WTC11 (cell line): ENCODE measurements around the gene HOXD10. TPM values are rescaled to one million over a fixed set of nuclear protein-coding genes. Genes with fewer than 3 reads are reported as not detected.

Experiments used
- ATAC-seq: fragments of 200-7000 bp; cut with Tn5 transposase; 2 replicates; pipeline ENCODE4 v1.10.0; 2021; ENCODE audit warnings: mild to moderate bottlenecking, moderate library complexity
- CTCF ChIA-PET: fragments of 300-600 bp; sonication (Branson Sonifier 250); formaldehyde crosslinking; loops from one replicate; lab custom pipeline; 2021; ENCODE audit warnings: antibody characterized with exemption; lab: Charles Lee
- POLR2A ChIA-PET: fragments of 350-600 bp; sonication (Branson Sonifier 250); formaldehyde crosslinking; loops from one replicate; lab custom pipeline; 2021; ENCODE audit warnings: antibody characterized with exemption; lab: Charles Lee
- DNase-seq: peaks from one replicate; pipeline ENCODE4 v3.0.0; 2021; ENCODE audit warnings: low spot score
- H3K27ac Mint-ChIP-seq: 2 replicates; pipeline ENCODE4 v1.8.0; 2021; ENCODE audit warnings: mixed read lengths
- H3K27me3 Mint-ChIP-seq: 2 replicates; pipeline ENCODE4 v1.8.0; 2021; ENCODE audit warnings: low read depth, mild to moderate bottlenecking, moderate library complexity, mixed read lengths
- H3K36me3 Mint-ChIP-seq: 2 replicates; pipeline ENCODE4 v1.8.0; 2021; ENCODE audit warnings: mixed read lengths
- H3K4me1 Mint-ChIP-seq: 2 replicates; pipeline ENCODE4 v1.8.0; 2022; ENCODE audit warnings: mixed read lengths
- H3K4me3 Mint-ChIP-seq: 2 replicates; pipeline ENCODE4 v1.8.0; 2021; ENCODE audit warnings: mild to moderate bottlenecking, moderate library complexity, mixed read lengths
- H3K9me3 Mint-ChIP-seq: 2 replicates; pipeline ENCODE4 v1.8.0; 2021; ENCODE audit warnings: mixed read lengths
- ATF3 ChIP-seq: sonication (generic); formaldehyde crosslinking; conservative IDR thresholded peaks from 2 replicates; pipeline ENCODE4 v1.8.1; 2022; ENCODE audit warnings: mild to moderate bottlenecking, missing genetic modification reagents
- CDX4 ChIP-seq: fragments of 250-450 bp; sonication (Bioruptor Pico); IDR thresholded peaks from 2 replicates; pipeline ENCODE4 v1.9.0; 2021; ENCODE audit warnings: moderate library complexity, mild to moderate bottlenecking, inconsistent platforms, borderline replicate concordance
- ERG ChIP-seq: fragments of 250-450 bp; sonication (Bioruptor Pico); IDR thresholded peaks from 2 replicates; pipeline ENCODE4 v1.8.0; 2021; ENCODE audit warnings: mild to moderate bottlenecking
- FOXP1 ChIP-seq: sonication (generic); formaldehyde crosslinking; IDR thresholded peaks from 2 replicates; pipeline ENCODE4 v1.8.0; 2022; ENCODE audit warnings: missing genetic modification reagents, mild to moderate bottlenecking, moderate library complexity, borderline replicate concordance
- GABPB1 ChIP-seq: sonication (generic); formaldehyde crosslinking; IDR thresholded peaks from 2 replicates; pipeline ENCODE4 v1.8.1; 2023; ENCODE audit warnings: mild to moderate bottlenecking, missing genetic modification reagents
- GTF2I ChIP-seq: fragments of 250-450 bp; sonication (Bioruptor Pico); conservative IDR thresholded peaks from 2 replicates; pipeline ENCODE4 v1.4.0; 2021; ENCODE audit warnings: mild to moderate bottlenecking
- HMGA2 ChIP-seq: fragments of 250-450 bp; sonication (Bioruptor Pico); IDR thresholded peaks from 2 replicates; pipeline ENCODE4 v1.4.0; 2021; ENCODE audit warnings: mild to moderate bottlenecking, moderate library complexity
- JAZF1 ChIP-seq: fragments of 250-450 bp; sonication (Bioruptor Pico); IDR thresholded peaks from 2 replicates; pipeline ENCODE4 v1.9.0; 2021; ENCODE audit warnings: moderate library complexity, mild to moderate bottlenecking, inconsistent platforms
- KAT7 ChIP-seq: sonication (generic); formaldehyde crosslinking; IDR thresholded peaks from 2 replicates; pipeline ENCODE4 v1.8.1; 2023; ENCODE audit warnings: missing genetic modification reagents, mild to moderate bottlenecking, borderline replicate concordance
- NFATC4 ChIP-seq: fragments of 250-450 bp; sonication (Bioruptor Pico); IDR thresholded peaks from 2 replicates; pipeline ENCODE4 v1.9.0; 2021; ENCODE audit warnings: mild to moderate bottlenecking
- NR3C1 ChIP-seq: sonication (generic); formaldehyde crosslinking; conservative IDR thresholded peaks from 2 replicates; pipeline ENCODE4 v1.8.1; 2023; ENCODE audit warnings: low read depth, mild to moderate bottlenecking, missing genetic modification reagents
- OVOL2 ChIP-seq: fragments of 250-450 bp; sonication (Bioruptor Pico); IDR thresholded peaks from 2 replicates; pipeline ENCODE4 v1.9.0; 2021; ENCODE audit warnings: mild to moderate bottlenecking, borderline replicate concordance
- RELA ChIP-seq: sonication (generic); formaldehyde crosslinking; IDR thresholded peaks from 2 replicates; pipeline ENCODE4 v1.8.1; 2022; ENCODE audit warnings: missing genetic modification reagents, mild to moderate bottlenecking, borderline replicate concordance
- TP53 ChIP-seq: sonication (generic); formaldehyde crosslinking; IDR thresholded peaks from 2 replicates; pipeline ENCODE4 v1.8.1; 2023; ENCODE audit warnings: mild to moderate bottlenecking, missing genetic modification reagents
- ZMAT4 ChIP-seq: fragments of 250-450 bp; sonication (Bioruptor Pico); IDR thresholded peaks from 2 replicates; pipeline ENCODE4 v1.9.0; 2021; ENCODE audit warnings: mild to moderate bottlenecking
- ZNF232 ChIP-seq: sonication (generic); formaldehyde crosslinking; IDR thresholded peaks from 2 replicates; pipeline ENCODE4 v1.8.0; 2022; ENCODE audit warnings: mild to moderate bottlenecking, missing genetic modification reagents
- total RNA-seq: library from RNA; stranded (reverse); gene quantifications from 3 replicates; pipeline ENCODE4 v1.2.3, GENCODE V29; 2021
- TF ChIP-seq, protein P1 (sequence below): sonication (generic); formaldehyde crosslinking; IDR thresholded peaks from 2 replicates; pipeline ENCODE4 v1.8.1; 2023; ENCODE audit warnings: mild to moderate bottlenecking, missing genetic modification reagents
- TF ChIP-seq, protein P2 (sequence below): sonication (generic); formaldehyde crosslinking; IDR thresholded peaks from 2 replicates; pipeline ENCODE4 v1.8.0; 2023; ENCODE audit warnings: missing genetic modification reagents, mild to moderate bottlenecking, borderline replicate concordance

The HOXD10 gene
- total RNA-seq, 1 experiment from 2014 or later: not detected

DNA sequence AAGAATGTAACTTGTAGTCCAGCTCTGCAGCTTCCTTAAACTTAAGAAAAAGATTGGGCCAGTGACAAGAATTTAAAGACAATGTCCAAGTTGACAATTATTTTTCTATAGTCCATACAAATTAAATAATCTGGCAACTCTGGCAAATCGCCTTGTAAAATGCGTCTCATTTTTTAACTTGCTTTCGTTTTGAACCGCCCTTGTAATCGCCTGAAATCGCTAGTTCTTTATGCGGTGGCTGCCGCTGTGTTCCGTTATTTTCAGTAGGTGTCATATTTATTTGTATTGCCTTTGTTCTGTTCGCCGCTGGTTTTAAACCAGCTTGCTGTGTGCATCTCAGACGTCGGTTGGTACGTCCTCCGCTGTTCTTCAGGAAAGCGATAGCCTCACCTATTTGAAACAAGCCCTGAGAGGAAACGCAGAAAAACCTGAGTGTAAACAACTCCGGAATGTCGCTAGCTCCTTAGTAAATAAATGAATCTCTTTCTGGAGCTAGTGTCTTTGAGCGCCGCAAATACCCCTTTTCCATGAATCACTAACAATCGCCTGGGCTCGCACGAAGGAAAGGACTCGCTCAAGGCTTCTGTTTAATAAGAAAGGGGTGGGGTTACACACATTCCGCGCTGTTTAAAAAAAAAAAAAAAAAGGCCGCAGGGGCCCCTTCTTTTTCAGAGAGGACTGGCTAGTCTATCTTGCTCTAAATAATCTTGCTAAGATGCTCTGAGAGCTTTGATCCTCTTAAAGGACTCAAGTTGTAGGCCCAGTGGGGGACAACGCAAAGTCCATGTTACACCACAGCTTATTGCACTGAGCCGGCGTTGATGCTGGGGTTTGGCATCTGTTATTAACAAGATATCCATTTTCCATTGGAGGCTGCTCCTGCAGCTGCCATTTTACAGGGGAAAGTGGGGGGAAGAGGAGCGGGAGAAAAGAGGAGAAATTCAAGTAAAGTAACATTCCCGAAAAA, 15.9 kb downstream of the HOXD10 start (continued):
- TF ChIP-seq KAT7 (CRISPR knock-in tag) (no peak), RELA (CRISPR knock-in tag) (no peak), ZMAT4 (no peak)

- Mint-ChIP-seq H3K9me3 (no peaks in the 10 kb centered on the region), H3K4me1 (peaks cover 31% of the 10 kb centered on the region), H3K36me3 (0 out of 2 replicates have a peak, but pooled peaks cover 2% of the 10 kb centered on the region), H3K27me3 (peaks cover 98% of the 10 kb centered on the region), H3K4me3 (no peak overlapping the region)
- no peak for ATAC-seq
- DNase-seq: no peak
- POLR2A ChIA-PET: no interaction called here
- CTCF ChIA-PET: interaction anchor here (2.4 kb wide), 1 partner anchor 322 kb away, joined by 9 read pairs; no protein-coding TSS in a partner anchor
- TF ChIP-seq ERG (CRISPR knock-in tag): no peak
- no peak for TF ChIP-seq JAZF1 (CRISPR knock-in tag)
- no peak for TF ChIP-seq FOXP1
- no peak for TF ChIP-seq NR3C1
- no peak for TF ChIP-seq GTF2I (CRISPR knock-in tag)
- TF ChIP-seq, protein P1, sequence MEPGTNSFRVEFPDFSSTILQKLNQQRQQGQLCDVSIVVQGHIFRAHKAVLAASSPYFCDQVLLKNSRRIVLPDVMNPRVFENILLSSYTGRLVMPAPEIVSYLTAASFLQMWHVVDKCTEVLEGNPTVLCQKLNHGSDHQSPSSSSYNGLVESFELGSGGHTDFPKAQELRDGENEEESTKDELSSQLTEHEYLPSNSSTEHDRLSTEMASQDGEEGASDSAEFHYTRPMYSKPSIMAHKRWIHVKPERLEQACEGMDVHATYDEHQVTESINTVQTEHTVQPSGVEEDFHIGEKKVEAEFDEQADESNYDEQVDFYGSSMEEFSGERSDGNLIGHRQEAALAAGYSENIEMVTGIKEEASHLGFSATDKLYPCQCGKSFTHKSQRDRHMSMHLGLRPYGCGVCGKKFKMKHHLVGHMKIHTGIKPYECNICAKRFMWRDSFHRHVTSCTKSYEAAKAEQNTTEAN (CRISPR knock-in tag): no peak
- TF ChIP-seq GABPB1 (CRISPR knock-in tag): no peak
- TF ChIP-seq OVOL2: no peak
- TF ChIP-seq, protein P2, sequence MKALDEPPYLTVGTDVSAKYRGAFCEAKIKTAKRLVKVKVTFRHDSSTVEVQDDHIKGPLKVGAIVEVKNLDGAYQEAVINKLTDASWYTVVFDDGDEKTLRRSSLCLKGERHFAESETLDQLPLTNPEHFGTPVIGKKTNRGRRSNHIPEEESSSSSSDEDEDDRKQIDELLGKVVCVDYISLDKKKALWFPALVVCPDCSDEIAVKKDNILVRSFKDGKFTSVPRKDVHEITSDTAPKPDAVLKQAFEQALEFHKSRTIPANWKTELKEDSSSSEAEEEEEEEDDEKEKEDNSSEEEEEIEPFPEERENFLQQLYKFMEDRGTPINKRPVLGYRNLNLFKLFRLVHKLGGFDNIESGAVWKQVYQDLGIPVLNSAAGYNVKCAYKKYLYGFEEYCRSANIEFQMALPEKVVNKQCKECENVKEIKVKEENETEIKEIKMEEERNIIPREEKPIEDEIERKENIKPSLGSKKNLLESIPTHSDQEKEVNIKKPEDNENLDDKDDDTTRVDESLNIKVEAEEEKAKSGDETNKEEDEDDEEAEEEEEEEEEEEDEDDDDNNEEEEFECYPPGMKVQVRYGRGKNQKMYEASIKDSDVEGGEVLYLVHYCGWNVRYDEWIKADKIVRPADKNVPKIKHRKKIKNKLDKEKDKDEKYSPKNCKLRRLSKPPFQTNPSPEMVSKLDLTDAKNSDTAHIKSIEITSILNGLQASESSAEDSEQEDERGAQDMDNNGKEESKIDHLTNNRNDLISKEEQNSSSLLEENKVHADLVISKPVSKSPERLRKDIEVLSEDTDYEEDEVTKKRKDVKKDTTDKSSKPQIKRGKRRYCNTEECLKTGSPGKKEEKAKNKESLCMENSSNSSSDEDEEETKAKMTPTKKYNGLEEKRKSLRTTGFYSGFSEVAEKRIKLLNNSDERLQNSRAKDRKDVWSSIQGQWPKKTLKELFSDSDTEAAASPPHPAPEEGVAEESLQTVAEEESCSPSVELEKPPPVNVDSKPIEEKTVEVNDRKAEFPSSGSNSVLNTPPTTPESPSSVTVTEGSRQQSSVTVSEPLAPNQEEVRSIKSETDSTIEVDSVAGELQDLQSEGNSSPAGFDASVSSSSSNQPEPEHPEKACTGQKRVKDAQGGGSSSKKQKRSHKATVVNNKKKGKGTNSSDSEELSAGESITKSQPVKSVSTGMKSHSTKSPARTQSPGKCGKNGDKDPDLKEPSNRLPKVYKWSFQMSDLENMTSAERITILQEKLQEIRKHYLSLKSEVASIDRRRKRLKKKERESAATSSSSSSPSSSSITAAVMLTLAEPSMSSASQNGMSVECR (CRISPR knock-in tag): no peak
- no peak for TF ChIP-seq ZNF232 (CRISPR knock-in tag)
- no peak for TF ChIP-seq HMGA2 (CRISPR knock-in tag)
- no peak for TF ChIP-seq NFATC4 (CRISPR knock-in tag)
- no peak for TF ChIP-seq TP53 (CRISPR knock-in tag)
- no peak for TF ChIP-seq ATF3 (CRISPR knock-in tag)
- no peak for TF ChIP-seq CDX4
- TF ChIP-seq, all 79 proteins: peak for 0
- H3K27ac Mint-ChIP-seq: no peak overlapping the region
Measured at GRCh38 chr2:176133389-176133788, 16.8 kb downstream of the HOXD10 start.
